ENCODE measurements around the gene SMPD3.

DNA sequence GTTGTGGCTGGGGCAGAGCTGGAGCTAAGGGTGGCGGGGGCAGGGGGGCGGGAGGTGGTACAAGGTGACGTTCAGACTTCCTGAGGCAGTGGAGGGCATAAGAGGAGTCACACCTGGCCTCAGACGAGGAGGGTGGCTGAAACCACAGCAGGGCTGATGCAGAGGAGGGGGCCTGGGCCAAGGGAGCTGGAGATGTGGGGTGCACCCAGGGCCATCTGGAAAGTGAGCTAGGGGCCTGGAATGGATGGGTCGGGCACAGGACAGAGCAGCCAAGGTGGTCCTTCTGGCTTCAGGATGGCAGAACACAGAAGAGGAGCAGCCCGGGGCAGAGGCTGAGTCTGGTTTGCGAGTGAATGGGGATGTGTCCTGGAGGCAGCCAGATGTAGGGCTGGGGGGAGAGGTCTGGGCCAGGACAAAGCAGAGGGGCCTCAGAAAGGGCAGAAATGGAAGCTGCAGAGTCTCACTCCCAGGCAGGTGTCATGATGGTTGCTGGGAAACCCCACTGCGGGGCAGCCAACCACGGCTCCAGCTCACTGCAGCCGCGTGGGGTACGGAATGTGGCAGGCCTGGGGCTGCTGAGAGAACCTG lies 79.9 kb downstream of the SMPD3 start:
- TF ChIP-seq, protein P1, sequence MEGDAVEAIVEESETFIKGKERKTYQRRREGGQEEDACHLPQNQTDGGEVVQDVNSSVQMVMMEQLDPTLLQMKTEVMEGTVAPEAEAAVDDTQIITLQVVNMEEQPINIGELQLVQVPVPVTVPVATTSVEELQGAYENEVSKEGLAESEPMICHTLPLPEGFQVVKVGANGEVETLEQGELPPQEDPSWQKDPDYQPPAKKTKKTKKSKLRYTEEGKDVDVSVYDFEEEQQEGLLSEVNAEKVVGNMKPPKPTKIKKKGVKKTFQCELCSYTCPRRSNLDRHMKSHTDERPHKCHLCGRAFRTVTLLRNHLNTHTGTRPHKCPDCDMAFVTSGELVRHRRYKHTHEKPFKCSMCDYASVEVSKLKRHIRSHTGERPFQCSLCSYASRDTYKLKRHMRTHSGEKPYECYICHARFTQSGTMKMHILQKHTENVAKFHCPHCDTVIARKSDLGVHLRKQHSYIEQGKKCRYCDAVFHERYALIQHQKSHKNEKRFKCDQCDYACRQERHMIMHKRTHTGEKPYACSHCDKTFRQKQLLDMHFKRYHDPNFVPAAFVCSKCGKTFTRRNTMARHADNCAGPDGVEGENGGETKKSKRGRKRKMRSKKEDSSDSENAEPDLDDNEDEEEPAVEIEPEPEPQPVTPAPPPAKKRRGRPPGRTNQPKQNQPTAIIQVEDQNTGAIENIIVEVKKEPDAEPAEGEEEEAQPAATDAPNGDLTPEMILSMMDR (IDR thresholded peaks at IDR 0.05; ENCODE audit: control extremely low read depth in 1 of 3, insufficient read depth in 1 of 3, low read depth in 1 of 3, low read length in 3 of 3) = no peak
- TF ChIP-seq TAF1 (IDR thresholded peaks at IDR 0.05; ENCODE audit: low read depth, low read length) (no peak), POLR2AphosphoS5 (IDR thresholded peaks at IDR 0.05; ENCODE audit: low read depth, low read length) (no peak), SIN3A (conservative IDR thresholded peaks at IDR 0.05 in 1 of 2, IDR thresholded peaks at IDR 0.05 in 1 of 2; ENCODE audit: low read depth in 1 of 2, low read length in 2 of 2) (no peak), RBBP5 (IDR thresholded peaks at IDR 0.05; ENCODE audit: borderline replicate concordance, low read depth, low read length) (no peak), SIRT6 (IDR thresholded peaks at IDR 0.05; ENCODE audit: low read length) (no peak), CBX5 (IDR thresholded peaks at IDR 0.05; ENCODE audit: low read depth, low read length) (no peak), EZH2 (IDR thresholded peaks at IDR 0.05; ENCODE audit: low read depth, low read length, severe bottlenecking) (no peak), RAD21 (IDR thresholded peaks at IDR 0.05 in 1 of 2, conservative IDR thresholded peaks at IDR 0.05 in 1 of 2; ENCODE audit: low read depth in 2 of 2, low read length in 2 of 2) (no peak), HDAC6 (IDR thresholded peaks at IDR 0.05; ENCODE audit: low read depth, low read length) (no peak), EGR1 (IDR thresholded peaks at IDR 0.05; ENCODE audit: borderline replicate concordance, low read depth, low read length) (no peak)
- TF ChIP-seq, protein P2, sequence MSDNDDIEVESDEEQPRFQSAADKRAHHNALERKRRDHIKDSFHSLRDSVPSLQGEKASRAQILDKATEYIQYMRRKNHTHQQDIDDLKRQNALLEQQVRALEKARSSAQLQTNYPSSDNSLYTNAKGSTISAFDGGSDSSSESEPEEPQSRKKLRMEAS (IDR thresholded peaks at IDR 0.05) = no peak
